IMR-90 (cell line): ENCODE data around the gene EFCAB3.

ENCODE experiments used
- CEBPB ChIP-seq: IDR thresholded peaks from 2 replicates; pipeline ENCODE4 v1.6.1; 2012; ENCODE audit warnings: low read depth, low read length, improper control_type of control experiment
- CHD1 ChIP-seq: IDR thresholded peaks from 2 replicates; pipeline ENCODE4 v1.6.1; 2012; ENCODE audit warnings: low read depth, low read length, improper control_type of control experiment
- CTCF ChIP-seq: conservative IDR thresholded peaks from 2 replicates; pipeline ENCODE4 v1.5.1; 2012; ENCODE audit warnings: mild to moderate bottlenecking, low read depth, low read length, improper control_type of control experiment
- FOS ChIP-seq: fragments of 150-350 bp; IDR thresholded peaks from 2 replicates; pipeline ENCODE4 v1.6.1; 2016; ENCODE audit warnings: low read depth, low read length
- MXI1 ChIP-seq: IDR thresholded peaks from 2 replicates; pipeline ENCODE4 v1.6.1; 2012; ENCODE audit warnings: low read depth, mild to moderate bottlenecking, low read length, moderate library complexity, borderline replicate concordance
- NFE2L2 ChIP-seq: fragments of 150-350 bp; IDR thresholded peaks from 2 replicates; pipeline ENCODE4 v1.6.1; 2016; ENCODE audit warnings: low read depth, mild to moderate bottlenecking, low read length
- POLR2A ChIP-seq: IDR thresholded peaks from 2 replicates; pipeline ENCODE4 v1.6.1; 2012; ENCODE audit warnings: mild to moderate bottlenecking, low read depth, low read length
- RAD21 ChIP-seq: IDR thresholded peaks from 2 replicates; pipeline ENCODE4 v1.6.1; 2012; ENCODE audit warnings: low read length, improper control_type of control experiment
- RCOR1 ChIP-seq: IDR thresholded peaks from 2 replicates; pipeline ENCODE4 v1.6.1; 2012; ENCODE audit warnings: mild to moderate bottlenecking, low read length, improper control_type of control experiment; ENCODE audit not compliant: insufficient replicate concordance
- RFX5 ChIP-seq: IDR thresholded peaks from 2 replicates; pipeline ENCODE4 v1.8.0; 2012; ENCODE audit warnings: low read depth, mild to moderate bottlenecking, low read length, moderate library complexity
- SMC3 ChIP-seq: fragments of 150-350 bp; IDR thresholded peaks from 2 replicates; pipeline ENCODE4 v1.6.1; 2016; ENCODE audit warnings: low read depth, mild to moderate bottlenecking, antibody characterized with exemption, low read length, moderate library complexity
- USF2 ChIP-seq: fragments of 150-350 bp; IDR thresholded peaks from 2 replicates; pipeline ENCODE4 v1.6.1; 2017; ENCODE audit warnings: mild to moderate bottlenecking, antibody characterized with exemption, low read length, low read depth

DNA sequence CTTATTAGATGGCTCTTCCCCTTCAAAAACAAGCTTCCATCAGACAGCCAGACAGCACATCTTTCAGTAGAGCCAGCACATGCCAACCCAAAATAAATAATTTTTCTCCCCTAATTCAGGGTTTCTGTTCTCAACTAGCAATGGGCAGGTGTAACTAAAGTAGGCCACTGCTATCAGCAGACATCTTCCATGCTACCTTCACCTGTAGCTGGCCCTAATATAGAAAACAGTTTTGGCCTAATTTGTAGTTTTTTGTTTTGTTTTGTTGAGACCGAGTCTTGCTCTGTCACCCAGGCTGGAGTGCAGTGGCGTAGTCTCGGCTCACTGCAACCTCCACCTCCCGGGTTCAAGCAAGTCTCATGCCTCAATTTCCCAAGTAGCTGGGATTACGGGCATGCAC lies 29.2 kb upstream of the EFCAB3 start:
- TF ChIP-seq RAD21 (no peak), CTCF (no peak), POLR2A (no peak), MXI1 (no peak), USF2 (no peak), SMC3 (no peak), CHD1 (no peak), RFX5 (no peak), CEBPB (no peak), NFE2L2 (no peak), RCOR1 (no peak), FOS (no peak)
